ENCODE measurements around the gene HGFAC.

The HGFAC gene

GRCh38 chr4:3411676-3412075 lies 30.1 kb upstream of the HGFAC start:
- no peak for DNase-seq

GRCh38 chr4:3412257-3413020 lies 29.3 kb upstream of the HGFAC start:
- no peak for DNase-seq

- no peak for DNase-seq
These were observed 28.5 kb upstream of the HGFAC start for GRCh38 chr4:3413217-3413671.

GRCh38 chr4:3413675-3414420 lies 27.9 kb upstream of the HGFAC start:
- DNase-seq = no peak

- no peak for DNase-seq
These were observed 27.1 kb upstream of the HGFAC start for GRCh38 chr4:3414421-3415279.

GRCh38 chr4:3415471-3416141 lies 26.2 kb upstream of the HGFAC start:
- no peak for DNase-seq

- no peak for DNase-seq
These were observed 25.5 kb upstream of the HGFAC start for GRCh38 chr4:3416270-3416669.

GRCh38 chr4:3416821-3417221 lies 24.9 kb upstream of the HGFAC start:
- no peak for DNase-seq

- DNase-seq = no peak
These were observed 24.3 kb upstream of the HGFAC start for GRCh38 chr4:3417448-3417847.

GRCh38 chr4:3418029-3418762 lies 23.6 kb upstream of the HGFAC start:
- no peak for DNase-seq

- DNase-seq = no peak
These were observed 21.7 kb upstream of the HGFAC start for GRCh38 chr4:3419836-3420605.

GRCh38 chr4:3420606-3420955 lies 21.2 kb upstream of the HGFAC start:
- DNase-seq = no peak

- no peak for DNase-seq
These were observed 20.8 kb upstream of the HGFAC start for GRCh38 chr4:3420956-3421355.

GRCh38 chr4:3421470-3421869 lies 20.3 kb upstream of the HGFAC start:
- DNase-seq = no peak

GRCh38 chr4:3422241-3422801 lies 19.4 kb upstream of the HGFAC start:
- no peak for DNase-seq

- no peak for DNase-seq
These were observed 18.9 kb upstream of the HGFAC start for GRCh38 chr4:3422808-3423297.

- no peak for DNase-seq
These were observed 18.4 kb upstream of the HGFAC start for GRCh38 chr4:3423406-3423805.

- DNase-seq = no peak
These were observed 17.8 kb upstream of the HGFAC start for GRCh38 chr4:3423952-3424351.

GRCh38 chr4:3424522-3425095 lies 17.2 kb upstream of the HGFAC start:
- DNase-seq = no peak

GRCh38 chr4:3426465-3427133 lies 15.2 kb upstream of the HGFAC start:
- DNase-seq = no peak

Measured in stimulated activated CD4-positive, alpha-beta T cell treated with anti-CD3 and anti-CD28 coated beads, Interleukin-4, amount 100 ng/mL, for 1 hour (primary cell).